GM18498 (cell line): Measurements from ENCODE around the gene PQBP1.

Experiments used
- ATAC-seq: cut with Tn5 transposase; IDR thresholded peaks from one replicate; pipeline ENCODE4 v1.9.1; 2021; ENCODE audit warnings: mild to moderate bottlenecking, moderate library complexity; ENCODE audit not compliant: unreplicated experiment

The PQBP1 gene

DNA sequence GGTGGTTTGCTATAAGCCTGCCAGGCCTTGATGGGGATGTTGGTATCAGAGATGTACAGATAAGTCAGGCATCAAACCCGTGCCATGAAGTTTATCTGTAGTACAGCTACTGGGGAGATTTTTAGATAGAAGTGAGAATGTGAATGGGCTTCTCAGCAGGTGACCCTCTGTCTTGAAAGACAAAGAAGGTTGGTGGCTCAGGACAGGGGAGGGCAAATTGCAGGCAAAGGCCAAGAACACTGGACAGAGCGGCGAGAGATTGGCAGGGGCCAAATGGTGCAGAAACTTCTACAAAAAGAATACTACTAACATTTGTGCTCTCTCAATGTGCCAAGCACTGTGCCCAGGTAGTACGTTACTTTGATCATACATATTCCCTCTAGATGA lies 23.0 kb downstream of the PQBP1 start:
- no peak for ATAC-seq

DNA sequence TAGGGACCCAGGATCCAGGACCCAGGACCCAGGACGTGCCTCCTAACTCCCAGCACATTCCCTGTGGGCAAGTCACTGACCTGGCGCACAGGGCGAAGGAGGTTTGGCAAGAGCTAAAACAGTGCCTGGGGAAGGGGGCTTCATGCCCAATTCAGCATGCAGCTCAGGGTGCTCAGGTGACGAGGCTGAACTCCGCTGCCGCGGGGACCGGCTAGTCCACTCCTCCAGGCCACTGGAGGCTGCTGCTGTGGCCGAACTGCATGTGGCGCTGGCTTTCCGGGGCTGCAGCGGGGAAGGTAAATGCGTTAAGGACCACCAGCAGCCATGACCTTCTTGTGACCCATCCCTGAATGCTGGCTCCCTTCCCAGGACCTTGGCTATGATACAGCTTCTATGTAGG lies 26.0 kb downstream of the PQBP1 start:
- no peak for ATAC-seq

DNA sequence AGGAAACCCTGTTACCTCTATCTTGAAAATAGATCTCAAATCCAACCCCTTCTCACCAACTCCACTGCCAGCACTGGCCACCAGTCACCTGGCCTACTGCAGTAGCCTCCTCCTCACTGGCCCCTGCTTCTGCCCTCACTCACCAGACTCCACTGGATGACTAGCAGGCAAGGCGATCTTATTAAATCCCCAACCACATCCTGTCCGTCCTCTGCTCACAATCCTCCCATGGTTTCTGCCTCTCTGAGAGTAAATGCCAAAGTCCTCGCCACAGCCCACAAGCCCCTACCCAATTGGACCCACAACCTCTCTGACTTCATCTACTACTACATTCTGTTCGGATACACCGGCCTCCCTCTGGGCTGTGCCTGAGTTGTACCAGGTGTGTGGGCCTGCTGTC lies 26.5 kb downstream of the PQBP1 start:
- ATAC-seq = no peak

DNA sequence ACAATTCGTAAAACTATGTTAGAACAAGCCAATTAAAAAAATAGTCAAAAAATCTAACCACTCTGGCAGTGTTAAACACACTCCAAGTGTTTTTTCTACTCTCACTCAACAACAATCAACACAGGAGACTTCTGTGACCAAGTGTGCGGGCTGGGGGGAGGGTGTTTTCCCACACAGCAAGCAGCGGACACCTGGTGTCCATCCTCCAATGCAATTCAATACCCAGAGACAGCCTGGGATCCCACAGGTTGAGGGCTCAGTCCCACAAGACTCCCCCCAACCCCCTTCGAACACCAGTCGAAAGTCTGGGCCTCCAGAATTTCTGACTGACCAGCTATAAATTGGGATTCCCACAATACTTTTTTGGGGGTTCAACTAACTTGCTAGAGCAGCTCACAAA lies 29.4 kb downstream of the PQBP1 start:
- ATAC-seq = no peak

DNA sequence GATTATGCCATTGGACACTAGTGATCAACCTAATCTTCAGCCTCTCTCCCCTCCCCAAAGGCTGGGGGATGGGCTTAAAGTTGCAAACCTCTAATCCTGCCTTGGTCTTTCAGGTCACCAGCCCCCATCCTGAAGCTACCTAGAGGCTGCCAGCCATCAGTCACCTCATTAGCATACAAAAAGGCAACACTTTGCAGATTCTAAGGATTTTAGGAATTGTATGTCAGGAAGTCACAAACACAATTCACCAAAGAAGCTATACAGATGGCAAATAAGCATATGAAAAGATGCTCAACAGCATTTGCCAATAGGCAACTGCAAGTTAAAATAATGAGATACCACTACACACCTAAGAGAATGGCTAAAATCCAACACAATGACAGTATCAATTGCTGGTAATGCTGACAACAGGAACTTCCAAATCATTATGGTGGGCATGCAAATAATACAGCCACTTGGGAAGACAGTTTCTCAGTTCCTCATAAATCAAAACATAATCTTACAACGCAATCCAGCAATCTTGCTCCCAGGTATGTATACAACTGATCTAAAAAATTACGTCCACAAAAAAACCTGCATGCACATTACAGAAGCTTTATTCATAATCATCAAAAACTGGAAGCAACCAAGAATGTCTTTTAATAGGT lies 30.1 kb downstream of the PQBP1 start:
- no peak for ATAC-seq

DNA sequence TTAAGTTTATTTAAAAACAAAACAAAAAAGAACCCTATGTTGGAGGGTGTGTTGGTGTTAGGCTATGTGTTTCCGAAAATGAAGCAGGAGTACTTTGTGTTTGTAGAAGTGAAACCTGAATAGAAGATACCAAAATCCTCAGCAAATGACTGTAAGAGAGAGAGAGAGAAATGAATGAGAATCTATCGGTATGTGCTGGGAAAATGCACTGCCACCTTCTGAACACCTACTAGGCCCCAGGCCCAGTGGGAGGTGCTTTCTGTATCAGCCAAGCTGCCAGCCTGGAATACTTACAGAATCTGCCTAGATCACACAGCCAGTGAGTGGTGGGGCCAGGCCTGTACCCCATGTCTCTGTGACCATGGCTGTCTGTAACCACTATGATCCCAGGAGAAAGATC lies 36.0 kb downstream of the PQBP1 start:
- ATAC-seq = no peak

DNA sequence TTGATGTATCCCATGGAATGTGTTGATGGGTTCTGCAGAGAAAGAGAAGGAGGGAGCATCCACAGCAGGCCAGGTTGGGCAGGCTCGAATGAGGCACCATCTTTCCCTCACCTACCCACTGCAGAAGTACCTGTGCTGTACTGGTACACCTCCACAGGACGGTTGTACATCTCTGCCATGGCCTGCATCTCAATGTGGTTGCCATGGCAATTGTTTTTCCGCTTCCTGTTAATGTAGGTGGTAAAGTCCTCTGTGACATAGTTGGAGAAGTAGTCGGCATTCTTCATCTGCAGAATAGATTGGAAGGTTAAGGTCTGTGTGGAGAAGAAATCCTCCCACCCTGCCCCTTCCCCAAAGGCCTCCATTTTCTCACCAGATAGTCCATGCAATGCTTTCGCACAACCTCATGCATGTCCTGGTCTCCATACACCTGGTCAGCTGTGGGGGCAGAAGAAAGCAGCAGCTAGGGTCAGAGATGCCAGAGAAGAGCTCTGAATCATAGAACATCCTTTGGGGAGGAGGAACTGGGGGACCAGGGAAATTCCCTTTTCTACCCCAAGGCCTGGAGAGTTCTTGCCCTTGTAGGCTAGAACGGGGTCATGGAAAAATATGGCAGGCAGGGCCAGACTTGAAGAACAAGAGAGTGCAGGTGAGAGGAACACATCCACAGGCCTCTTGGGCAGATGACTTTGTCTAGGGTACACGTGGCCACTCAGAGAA lies 37.0 kb downstream of the PQBP1 start:
- ATAC-seq = no peak

DNA sequence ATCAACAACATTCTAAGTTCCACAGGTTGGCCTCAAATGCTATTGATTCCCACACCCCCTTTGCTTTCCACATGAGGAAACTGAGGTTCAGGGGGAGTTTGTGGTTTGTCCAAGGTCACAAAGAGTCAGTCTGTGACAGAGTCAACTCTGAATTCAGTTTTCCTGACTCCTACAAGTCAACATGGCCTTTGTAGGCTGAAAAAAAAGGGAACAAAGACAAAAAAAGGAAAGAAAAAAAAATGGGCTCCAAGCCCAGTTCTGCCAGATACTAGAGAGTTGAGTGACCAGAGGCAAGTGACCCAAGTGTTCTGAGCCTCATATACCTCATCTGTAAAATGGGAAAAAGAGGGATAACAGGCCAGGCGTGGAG lies 37.6 kb downstream of the PQBP1 start:
- no peak for ATAC-seq

DNA sequence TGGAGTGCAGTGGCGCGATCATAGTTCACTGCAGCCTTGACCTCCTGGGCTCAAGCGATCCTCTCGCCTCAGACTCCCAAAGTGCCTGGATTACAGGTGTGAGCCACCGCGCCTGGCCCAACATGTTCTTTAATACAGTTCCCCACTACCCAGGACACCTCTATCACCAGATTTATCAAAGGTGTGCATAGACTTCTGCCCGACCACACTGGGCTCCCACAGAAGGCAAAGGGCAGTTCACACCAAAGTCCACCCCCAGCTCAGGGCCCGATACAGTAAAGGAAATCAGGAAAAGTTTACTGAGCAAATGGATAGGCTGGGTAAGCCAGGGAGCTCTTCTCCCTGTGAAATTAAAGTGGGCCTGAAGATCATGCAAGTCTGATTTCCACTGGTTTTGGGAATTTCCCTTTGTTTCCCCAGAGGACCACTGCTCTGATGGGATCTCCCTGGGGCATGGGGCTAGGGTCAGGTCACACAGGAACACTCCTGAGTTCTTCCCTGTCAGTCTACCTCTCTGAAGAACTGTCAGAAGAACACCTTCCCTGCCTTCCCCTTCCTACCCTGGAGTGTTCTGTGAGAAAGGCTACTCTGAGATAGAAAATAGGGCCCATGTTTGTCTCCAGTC lies 38.8 kb downstream of the PQBP1 start:
- no peak for ATAC-seq

DNA sequence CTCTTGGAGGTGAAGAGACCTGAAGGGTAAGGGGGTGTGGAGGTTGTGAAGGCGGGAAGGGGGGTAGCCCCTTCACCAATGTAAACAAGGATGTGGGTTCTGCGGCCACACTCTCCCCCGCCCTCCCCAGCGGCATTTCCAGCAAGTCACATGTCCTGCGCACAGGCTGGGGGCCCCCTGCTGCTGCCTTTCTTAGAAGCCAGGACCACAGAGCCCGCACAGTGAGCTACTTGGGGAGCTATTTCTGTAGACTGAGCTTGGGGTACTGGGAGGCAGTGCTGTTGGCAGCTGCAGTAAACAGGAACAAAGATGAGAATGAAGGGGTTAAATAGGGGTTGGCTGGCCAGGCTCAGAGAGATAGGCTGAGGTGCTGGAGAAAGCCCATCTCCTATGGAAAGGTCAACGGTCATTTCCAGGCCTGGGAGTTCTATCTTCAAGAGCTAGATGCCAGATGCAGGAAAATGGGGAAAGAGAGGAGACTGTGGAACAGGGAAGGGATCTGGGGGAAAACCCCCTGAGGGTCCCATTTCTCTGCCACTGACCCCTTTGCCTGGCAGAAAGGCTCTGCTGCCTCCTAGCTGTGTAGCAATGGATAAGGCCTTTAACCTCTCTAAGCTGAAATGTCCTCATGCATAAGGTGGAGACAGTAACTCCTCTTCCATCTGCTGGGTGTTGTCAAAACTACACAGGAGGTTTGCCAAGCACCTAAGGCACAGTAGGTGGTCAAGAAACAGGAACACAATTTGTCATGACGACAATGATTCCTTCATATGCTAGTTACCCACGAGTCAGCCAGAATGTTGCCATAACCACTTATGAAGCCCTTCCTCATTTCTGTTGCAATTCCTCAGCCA lies 39.6 kb downstream of the PQBP1 start:
- ATAC-seq = peak; percentile 63

DNA sequence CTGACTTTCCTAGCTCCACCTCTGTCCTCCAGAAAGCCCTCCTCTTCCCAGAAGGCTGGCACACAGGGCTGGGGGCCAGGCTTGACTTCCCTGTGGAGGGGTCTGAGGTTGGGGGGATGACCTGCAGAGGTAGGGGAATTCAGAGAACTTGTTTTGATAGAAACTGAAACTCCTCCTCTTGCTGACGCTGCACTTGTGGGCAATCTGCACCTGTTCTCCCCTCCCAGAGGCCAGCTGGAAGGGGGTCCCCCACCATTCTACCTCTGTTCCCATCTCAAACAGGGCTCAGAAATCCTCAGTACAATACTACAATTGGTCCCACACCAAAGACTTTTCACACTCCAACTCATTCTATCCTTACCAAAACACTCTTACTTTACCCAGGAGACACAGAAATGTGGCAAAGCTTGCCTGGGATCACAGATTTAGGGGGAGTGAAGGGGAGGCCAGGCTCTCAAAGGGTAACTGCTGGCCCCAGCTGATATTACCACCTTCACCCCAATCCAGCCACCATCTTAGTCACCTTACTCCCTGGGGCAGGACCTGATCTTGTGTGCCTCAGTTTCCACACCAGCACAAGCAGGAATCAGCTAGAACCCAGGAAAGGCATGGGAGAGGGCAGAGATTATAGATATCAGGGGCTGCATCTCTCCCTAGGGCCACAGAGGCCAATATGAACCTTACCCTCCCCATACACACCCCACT lies 41.1 kb downstream of the PQBP1 start:
- peak; percentile 53 for ATAC-seq

DNA sequence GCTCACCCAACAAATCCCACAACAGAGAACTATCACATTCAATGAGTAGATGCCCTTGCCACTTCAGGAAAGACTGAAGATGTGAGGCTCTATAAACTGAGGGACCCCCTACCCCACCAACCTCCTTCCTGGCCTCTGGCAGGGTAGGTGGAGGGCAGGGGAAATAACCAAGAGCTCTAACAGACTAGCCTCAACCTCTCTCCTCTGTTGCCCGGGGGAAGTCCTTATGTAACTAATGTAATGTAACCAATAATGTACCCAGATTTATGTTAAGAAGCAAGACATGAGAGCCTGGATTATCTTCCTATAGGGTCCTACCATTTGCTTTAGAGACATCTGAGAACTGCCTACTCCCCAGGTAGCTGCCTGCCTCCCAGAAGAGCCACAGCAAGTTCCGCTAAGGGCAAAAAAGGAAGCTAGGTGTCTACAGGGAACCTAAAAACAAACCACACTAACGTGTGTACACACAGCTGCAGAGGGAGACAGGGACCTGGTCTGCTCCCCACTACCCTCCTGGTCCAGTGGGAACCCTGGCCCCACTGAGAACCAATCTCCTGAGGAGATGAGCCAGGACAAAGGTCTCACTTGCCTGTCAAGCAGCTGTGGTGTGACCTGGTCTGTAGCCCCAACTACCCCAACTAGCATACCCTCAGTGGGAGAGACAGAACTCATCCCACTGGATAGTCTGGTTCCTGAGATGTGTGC lies 41.9 kb downstream of the PQBP1 start:
- ATAC-seq = peak; percentile 27

DNA sequence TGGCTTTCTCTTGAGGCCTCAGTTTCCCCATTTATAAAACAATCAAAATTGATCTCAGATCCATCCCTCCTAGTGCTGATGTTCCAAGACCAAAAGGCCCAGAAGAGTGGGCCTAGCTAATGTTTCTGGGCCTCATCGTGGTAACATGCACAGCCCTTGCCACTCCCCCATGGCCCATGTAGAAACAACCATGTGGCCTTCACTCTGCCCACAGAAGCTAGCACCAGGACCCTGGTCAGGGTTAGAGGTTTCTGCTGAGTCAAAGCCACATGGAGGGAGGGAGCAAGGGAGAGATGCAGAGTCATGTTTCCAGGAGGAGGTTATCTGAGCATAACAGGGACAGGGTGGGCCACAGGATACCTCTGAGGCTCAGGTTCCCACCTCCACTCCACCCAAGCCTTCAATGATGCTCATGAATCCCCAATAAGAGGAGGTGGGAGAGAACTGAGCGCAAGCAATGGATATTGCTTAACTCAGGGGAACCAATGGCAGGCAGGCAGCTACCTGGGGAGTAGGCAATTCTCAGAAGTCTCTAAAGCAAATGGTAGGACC lies 42.8 kb downstream of the PQBP1 start:
- ATAC-seq = no peak

DNA sequence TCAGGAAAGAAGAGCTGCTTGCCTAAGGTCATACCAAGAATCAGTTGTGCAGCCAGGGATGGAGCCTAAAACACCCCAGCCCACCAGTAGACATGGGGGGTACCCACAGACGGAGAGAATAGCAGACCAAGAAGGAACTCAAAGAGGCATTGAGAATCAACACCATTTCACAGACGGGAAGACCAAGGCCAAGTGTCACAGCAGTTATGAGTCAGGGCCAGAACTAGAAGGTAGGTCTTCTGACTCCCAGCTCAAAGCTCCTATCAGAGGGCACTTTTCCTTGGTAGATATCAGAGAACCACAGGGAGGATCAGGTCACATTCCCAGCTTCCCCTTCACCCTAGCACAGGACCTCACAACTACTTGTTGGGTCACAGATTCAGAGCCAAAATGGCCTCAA lies 45.2 kb downstream of the PQBP1 start:
- no peak for ATAC-seq

DNA sequence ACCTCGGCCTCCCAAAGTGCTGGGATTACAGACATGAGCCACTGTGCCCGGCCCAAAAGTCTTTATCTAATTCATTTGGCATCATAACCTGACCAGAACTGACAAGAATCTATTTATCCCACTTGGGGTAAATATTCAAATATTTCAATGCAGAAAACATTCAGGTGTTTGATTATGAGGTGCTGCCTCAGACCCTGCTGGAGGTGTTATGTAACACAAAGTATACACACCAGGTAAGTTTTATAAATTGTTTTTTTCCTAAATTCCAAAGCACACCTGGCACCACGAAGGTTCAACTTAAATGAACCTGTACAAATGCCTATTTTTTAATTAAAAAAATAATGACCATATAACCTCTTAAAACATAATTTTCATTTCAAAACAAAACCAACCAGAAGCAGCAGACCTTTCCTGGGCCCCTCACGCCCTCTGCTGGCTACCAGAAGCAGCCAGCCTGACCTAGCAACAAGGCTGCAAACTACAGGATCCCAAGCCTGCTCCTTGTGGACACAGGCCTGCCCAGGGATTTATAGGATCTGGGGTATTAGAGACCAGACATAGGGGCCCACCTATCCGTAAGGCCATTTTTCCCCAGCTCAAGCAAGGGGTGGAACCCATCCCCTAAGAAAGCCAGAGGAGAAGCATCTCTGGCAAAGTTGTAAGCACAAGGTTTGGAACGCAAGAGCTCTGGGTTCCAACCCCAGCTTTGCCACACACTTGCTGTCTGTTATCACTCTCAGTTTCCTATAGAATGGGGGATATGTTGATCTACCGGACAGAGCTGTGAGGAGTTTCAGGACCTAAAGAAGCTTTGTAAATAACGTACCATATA lies 48.0 kb downstream of the PQBP1 start:
- ATAC-seq = no peak

DNA sequence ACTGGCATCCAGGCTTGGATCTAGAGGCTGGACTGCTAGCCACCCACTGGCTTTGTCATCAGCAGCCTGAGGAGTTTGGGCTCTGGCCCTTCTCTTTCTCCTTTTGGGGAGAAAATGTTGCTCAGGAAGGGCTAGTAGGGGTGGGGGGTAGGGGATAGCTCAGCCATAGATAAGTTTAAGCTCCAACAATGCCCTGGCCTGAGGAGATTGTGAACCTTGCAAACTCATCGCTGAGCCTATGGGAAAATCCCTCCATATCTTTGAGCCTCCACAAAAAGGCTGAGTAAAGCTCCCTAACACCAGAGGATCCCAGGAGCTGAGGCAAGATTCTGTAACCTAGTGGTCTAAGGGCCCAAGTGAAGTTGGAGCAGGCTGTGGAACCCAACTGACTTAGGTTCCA lies 50.9 kb downstream of the PQBP1 start:
- ATAC-seq = no peak
